ENCODE results near the gene DICER1.

Gene DICER1

GRCh38 chr14:95061317-95062093 is 95.8 kb downstream of the DICER1 start:
- no peak for DNase-seq (ENCODE audit: low read depth in 2 of 2)

DNA sequence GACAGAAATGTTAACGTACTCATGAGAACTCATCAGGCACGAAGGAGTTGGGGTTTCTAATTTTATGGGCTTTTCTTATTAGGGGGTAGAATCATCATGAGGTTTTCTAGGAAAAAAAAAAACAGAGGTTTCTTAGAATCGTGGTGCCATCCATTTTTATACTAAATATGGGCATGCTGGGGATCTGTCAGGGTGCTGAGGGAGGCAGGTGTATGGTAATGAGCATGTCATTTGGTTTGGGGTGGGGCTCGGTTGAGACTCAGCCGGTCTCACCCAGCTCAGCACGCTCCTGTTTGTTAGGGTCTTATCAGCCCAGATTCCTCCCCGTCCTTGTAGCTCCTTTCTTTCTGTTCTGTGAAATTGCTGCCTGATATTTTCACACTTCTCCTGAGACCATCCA is 98.2 kb downstream of the DICER1 start:
- DNase-seq (ENCODE audit: low read depth in 2 of 2): no peak

GRCh38 chr14:95058491-95058890 is 98.8 kb downstream of the DICER1 start:
- DNase-seq (ENCODE audit: low read depth in 2 of 2): no peak

DNA sequence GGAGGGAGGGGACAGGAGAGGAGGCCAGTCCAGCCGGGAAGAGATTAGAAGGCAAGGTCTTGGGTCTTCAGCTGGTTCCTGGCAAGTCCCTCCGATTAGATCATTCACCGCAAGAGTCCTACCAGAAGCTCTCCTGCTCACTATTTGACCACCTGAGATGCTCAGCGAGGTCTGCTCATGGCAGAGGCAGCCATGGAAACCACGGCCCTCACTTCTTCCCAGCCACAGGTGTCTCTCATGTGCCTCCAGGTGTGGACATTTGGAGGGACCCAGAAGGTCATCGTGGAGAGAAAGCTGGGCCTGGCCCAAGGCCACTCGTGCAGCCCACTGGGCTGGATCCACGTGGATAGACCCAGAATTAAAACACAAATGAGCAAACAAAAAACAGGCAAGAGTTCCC is 99.5 kb downstream of the DICER1 start:
- DNase-seq (ENCODE audit: low read depth in 2 of 2): no peak

- DNase-seq (ENCODE audit: low read depth in 2 of 2): no peak
Measured at GRCh38 chr14:95057147-95057546, 100.2 kb downstream of the DICER1 start.

GRCh38 chr14:95056476-95056875 is 100.9 kb downstream of the DICER1 start:
- DNase-seq (ENCODE audit: low read depth in 2 of 2): no peak

- no peak for DNase-seq (ENCODE audit: low read depth in 2 of 2)
Measured at GRCh38 chr14:95055318-95055717, 102.0 kb downstream of the DICER1 start.

- no peak for DNase-seq (ENCODE audit: low read depth in 2 of 2)
Measured at GRCh38 chr14:95054346-95055280, 102.7 kb downstream of the DICER1 start.

GRCh38 chr14:95052016-95052585 is 105.2 kb downstream of the DICER1 start:
- DNase-seq (ENCODE audit: low read depth in 2 of 2): no peak

DNA sequence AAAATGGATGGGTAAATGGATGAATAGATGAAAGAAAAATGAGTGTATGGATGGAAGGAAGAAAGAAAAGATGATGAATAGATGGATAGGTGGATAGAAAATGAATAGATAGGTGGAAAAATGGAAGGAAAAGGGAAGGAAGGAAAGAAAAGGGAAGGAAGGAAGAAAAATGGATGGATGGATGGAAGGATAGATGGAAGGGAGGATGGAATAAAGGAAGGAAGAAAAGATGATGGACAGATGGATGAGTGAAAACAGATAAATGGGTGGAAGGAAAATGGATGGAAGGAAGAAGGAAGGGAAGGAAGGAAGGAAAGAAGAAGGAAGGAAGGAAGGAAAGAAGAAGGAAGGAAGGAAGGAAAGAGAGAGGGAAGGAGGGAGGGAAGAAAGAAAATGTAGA is 107.4 kb downstream of the DICER1 start:
- no peak for DNase-seq (ENCODE audit: low read depth in 2 of 2)

GRCh38 chr14:95048771-95049312 is 108.5 kb downstream of the DICER1 start:
- no peak for DNase-seq (ENCODE audit: low read depth in 2 of 2)

GRCh38 chr14:95047754-95048153 is 109.6 kb downstream of the DICER1 start:
- no peak for DNase-seq (ENCODE audit: low read depth in 2 of 2)

DNA sequence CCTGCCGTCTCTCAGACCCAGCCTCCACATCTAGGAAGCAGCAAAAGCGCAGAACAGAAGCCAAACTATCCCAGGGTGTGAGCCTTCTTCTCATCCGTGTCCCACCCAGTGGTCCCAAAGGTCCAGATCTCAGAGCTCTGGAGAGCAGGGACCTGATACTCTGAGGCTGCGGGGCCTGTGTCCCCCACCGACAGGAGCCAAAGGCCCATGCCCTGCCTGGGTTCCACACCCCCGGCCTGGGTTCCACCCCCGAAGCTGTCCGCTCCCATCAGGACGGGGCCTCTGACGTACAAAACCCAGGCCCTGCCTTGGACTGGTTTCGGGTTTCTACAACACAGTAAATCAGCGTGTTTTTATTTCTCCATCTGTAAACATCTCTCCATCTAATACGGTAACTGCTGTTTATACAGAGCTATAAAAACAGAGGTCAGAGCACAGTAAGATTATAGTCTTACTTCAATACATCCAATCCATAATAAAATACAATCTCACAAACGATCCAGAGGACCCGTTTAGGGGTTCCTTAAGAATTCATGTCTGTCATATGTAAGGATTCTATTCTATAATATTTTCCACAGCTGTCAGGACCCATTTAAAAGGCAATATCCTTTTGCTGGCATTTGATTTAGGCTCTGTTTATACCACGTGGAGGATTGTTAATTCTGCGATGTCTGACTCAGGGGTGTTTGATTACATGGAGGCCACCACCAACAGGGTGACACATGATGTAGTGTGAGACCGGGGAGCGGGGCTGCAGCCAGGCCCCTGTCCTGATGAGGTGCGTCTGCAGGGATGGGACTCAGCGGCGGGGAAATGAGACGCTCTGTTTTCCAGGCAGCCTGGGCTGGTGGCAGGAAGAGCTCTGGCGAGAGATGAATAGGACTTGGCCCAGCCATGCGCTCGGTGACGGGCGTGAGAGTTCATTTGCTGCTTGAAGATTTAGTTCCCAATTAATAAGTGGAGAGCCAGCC is 110.3 kb downstream of the DICER1 start:
- DNase-seq (ENCODE audit: low read depth in 2 of 2): no peak

- no peak for DNase-seq (ENCODE audit: low read depth in 2 of 2)
Measured at GRCh38 chr14:95045836-95046430, 111.4 kb downstream of the DICER1 start.

DNA sequence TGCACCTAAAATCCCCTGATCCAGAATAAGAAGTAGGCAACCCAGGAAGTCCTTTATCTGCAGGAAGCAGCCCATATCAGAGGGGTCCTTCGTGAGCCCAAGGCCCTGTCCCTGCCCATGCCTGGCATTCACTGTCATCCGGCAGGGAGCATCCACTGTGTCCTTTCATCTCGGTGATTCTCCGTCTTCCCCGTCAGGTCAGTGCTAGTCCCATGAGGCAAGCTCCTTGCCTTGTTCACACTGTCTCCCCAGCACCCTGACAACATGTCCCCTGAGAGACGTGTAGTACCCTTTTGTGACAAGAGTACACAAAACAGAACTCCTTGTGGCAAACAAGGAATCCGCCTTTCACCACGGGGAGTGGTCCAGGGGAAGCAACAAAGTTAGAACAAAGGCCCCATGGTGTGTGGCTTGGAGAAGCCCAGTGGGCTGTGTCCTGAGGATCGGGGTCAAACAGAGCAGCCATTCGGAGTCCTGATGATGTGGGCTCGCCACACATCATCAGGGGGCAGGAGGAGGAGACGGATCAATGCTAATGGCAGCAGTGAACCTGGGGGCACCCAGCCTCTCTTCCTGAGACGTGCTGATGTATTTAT is 112.1 kb downstream of the DICER1 start:
- no peak for DNase-seq (ENCODE audit: low read depth in 2 of 2)

DNA sequence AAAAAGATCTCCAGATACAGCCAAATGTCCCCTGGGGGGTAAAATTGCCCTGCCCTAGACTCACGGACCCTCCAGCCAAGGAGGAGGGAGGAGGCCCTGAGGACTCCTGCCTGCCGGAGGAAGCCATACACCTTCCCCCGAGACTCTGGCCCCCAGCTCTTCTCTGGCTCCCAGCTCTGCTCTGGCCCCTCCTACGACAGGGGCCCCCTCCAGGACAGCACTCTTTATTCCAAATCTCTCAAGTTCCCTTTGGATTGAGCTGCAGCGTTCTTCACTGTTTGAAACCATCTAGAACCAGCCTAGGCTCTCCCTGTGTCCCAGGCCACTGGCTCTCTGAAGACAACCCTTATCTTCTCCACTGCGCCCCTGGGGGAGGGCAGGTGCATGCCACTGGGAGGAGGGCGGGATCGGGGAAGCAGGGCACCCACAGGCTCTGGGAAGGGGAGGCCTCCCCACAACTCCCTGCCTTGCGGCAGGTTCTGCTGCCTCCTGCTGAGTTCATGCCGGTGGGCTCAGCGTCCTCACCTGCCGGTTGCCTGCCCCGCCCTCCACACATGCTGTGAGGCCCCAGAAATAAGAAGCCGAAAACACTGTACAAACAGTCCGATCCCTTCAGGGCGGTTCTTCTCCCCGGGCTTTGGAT is 112.7 kb downstream of the DICER1 start:
- no peak for DNase-seq (ENCODE audit: low read depth in 2 of 2)

GRCh38 chr14:95043732-95044462 is 113.4 kb downstream of the DICER1 start:
- DNase-seq (ENCODE audit: low read depth in 2 of 2): no peak

GRCh38 chr14:95043314-95043713 is 114.0 kb downstream of the DICER1 start:
- no peak for DNase-seq (ENCODE audit: low read depth in 2 of 2)

GRCh38 chr14:95041477-95042020 is 115.8 kb downstream of the DICER1 start:
- no peak for DNase-seq (ENCODE audit: low read depth in 2 of 2)
